Activated T-cell treated with anti-CD3 and anti-CD28 coated beads for 4 hours (primary cell): Measurements from ENCODE around the gene AUP1.
A peak's percentile ranks its signal among the peaks of the same experiment; 100 is the strongest.

Experiments
- DNase-seq: peaks from one replicate; pipeline ENCODE4 v3.0.0-alpha.2; 2020

Gene AUP1

DNA sequence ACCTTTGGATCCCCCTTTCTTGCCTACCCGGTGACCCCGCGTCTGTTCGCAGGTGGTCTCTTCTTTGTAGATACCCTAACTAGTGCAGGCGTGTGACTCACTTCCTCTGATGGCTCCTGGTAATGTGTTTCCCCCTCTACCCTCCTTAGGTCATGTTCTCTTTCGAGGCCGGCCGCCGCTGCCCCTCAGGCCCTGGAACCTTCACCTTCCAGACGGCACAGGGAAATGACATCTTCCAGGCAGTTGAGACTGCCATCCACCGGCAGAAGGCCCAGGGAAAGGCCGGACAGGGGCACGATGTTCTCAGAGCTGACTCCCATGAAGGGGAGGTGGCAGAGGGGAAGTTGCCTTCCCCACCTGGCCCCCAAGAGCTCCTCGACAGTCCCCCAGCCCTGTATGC, 26.7 kb upstream of the AUP1 start:
- no peak for DNase-seq

DNA sequence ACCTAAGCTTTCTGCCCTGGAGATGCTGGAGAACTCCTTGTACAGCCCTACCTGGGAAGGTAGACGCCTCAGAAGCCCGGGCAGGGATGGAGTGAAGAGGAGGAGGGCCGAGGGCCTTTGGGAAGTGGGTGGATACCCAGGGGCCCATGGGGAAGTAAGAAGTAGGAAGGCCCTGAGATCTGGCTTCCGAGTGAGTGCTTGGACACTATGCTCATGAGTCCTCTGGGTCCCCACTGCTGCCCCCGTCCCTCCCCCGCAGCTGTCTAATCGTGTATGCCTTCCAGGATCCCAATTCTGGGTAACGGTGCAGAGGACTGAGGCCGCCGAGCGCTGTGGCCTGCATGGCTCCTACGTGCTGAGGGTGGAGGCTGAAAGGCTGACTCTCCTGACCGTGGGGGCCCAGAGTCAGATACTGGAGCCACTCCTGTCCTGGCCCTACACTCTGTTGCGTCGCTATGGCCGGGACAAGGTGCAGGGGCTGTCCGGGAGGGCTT, 26.2 kb upstream of the AUP1 start:
- DNase-seq: no peak

DNA sequence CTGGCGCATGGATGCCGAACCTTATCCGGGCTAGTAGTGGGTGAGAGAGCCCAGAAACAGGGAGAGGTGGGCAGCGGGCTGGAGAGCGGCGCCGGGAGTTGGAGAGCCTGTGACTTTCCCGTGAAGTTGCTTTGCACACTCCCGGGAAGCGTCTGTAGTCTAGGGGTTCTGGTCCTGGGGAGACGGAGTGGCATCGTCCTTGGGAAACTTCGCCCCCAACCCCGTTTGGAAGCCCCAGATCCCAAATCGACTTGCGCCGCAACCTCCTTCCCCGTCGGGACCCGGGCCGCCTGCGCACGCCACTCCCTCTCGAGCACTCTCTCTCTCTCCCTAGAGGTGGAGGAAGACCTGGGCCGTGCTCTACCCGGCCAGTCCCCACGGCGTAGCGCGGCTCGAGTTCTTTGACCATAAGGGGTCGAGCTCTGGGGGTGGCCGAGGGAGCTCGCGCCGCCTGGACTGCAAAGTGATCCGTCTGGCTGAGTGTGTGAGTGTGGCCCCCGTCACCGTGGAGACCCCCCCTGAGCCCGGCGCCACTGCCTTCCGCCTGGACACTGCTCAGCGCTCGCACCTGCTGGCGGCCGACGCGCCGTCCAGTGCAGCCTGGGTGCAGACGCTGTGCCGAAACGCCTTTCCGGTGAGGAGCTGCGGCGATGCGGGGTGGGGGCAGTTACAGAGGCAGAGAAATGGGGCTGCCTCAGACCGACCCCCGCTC, 25.5 kb upstream of the AUP1 start:
- DNase-seq: peak; percentile 34

DNA sequence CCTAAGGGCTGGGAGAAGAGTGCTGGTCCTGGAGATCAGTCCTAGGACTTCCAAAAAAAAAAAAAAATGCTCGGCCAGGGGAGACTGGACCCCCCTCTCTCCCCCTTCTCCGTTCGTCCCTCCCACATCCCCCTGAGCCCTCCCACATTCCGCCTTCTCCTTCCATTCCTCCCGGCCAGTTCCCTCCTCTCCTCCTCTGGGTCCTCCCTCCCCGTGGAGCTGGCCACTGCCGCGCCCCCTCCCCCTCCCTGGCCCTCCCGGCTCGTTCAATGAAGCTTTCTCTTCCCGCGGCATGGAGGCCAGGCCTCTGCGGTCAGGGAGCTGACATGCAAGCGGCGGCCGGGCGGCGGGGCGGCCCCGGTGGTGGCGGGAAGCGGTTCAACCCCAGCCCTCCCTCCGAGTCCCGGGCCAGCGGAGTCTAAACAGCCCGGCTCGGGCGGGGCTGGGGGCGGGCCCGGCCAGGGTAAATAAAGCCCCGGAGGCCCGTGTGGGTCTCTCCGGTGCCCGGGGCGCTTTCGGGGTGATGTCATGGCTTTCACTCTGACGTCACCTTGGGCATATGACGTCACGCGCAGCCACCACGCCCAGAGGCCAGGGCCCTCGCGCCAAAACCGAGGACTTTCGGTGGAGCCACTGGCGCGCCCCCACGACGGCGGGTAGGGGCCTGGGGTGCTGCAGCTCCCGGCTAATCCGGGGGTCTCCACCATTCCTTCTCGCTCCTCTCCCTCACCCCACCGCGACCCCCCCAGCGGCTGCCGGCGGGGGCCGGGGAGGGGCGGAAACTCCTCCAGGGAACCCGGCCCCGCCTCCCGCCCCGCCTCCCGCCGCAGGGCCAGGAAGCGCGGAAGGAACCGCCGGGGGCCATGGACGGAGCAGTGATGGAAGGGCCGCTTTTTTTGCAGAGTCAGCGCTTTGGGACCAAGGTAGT, 24.6 kb upstream of the AUP1 start, which contains the start of the genes DOK1 and LOXL3:
TSS of gene DOK1 (plus strand) at position 829 of the 928 bp plus-strand sequence. CDS start at position 864, 35 bp downstream.
TSS of gene LOXL3 (minus strand) at position 51 of the 928 bp plus-strand sequence. CDS start 1,308 bp downstream, outside the sequence.
- peak; percentile 80 for DNase-seq

DNA sequence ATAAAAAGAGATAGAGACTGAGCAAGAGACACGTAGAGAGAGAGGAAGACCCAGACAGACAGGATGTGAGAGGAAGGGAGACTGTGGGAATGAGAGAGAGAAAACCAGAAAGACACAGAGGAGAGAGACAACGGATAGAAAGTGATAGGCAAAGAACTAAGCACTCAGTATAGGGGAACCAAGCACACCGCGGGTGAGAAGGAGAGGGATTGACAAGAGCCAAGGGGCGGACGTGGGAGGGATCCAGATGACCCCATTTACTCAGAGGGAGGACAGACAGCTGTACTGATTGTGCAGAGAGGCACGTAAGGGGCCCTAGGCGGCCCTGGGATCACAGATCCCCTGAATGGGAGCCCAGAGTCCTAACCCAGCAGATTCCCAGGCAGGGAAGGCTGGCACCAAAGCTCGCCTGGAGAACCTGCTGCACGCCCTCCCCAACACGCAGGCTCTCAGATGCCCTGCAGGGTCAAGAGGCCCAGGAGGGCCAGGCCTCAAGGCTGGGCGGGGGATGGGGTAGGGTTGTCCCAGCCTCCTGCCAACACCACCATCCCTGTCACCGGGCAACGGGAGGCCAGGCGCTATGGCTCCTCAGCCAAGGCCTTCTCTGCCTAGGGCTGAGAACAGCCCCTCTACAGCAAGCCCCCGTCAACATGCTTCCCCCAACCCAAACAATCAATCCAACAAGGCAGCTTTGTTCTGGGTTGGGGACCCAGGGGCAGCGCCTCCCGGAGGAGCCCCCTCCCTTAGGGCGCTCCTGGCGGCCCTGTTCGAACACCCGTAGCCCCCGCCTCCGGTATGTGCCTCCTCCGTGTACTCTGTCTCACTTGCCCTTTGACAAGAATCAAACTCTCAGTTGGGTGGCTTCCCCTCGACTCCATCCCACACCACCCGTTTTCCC, 23.7 kb upstream of the AUP1 start:
- DNase-seq: no peak

DNA sequence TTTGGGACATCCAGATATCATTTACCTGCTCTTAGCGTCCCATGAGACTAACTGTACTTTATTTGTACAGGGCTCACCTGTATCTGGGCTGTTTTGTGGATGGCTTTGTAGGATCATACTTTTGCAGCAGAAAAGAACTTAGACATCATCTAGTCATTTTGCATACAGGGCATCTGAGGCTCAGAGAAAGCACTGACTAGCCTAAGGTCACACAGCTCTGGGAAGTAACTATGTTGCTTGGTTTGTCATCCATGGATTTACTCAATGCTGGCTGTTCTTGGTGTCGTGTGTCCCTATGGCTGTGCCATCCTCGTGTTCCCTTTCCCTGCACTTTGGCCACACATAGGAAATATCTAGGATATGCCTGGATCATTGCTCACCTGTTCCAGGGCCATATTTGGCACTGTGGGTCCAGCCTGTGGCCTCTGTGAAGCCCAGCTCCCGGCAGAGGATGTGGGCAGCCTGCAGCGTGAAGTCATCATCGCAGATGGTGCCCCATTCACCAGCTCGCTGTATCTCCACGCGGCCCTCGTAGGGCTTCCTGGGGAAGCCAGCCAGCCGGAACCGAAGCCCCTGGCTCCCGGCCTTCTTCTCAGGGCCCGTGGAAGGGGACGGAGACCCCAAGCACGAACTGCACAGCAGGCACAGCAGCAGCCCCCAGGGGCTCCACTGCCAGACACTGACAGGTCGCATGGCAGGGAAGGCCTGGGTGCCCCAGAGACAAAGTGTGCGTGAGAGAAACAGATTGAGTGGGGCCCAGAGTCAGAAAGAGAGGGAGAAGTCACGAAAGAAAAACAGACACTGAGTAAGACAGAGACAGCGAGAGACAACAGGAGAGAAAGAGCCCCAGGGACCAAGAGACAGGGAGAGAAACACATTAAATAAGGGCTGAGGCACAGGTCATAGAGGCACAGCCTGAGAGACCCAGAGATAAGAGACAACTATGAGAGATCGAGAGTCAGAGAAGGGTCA, 22.7 kb upstream of the AUP1 start:
- no peak for DNase-seq

DNA sequence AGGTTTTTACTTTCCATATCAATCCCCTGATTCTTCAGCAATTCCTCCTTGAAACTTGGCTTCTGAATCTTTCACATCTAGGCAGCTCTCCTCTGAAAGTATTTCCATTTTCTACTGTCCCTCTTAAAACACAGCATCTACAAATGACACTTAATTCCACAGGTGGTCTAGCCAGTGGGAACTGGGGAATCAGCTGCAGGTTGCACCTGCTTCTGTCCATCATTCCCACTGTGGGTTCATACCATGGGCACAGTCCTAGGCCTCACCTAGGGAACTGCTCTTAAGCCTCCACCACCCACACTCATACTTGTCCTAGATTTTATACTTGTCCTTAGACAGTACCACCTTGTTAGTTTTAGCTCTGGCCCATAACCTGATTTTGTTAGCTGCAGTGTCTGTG, 22.0 kb upstream of the AUP1 start:
- DNase-seq: no peak

DNA sequence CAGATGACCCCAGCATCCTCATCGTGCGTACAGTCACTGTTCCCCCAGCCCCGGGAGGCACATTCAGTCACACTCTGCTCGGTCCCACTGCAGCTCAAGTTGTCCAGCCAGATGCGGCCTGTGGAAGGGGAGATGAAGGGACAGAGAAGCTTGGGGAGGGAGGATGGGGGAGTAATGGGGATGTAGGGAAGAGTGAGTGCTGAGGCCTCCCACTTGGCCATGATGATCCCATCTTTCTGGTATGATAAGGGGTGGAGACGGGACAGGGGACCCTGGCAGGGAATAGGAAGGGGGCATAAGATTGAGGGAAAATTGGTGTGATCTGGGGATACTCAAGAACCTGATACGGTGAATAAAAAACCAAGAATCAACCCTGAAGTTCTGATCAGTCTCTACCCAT, 20.7 kb upstream of the AUP1 start:
- no peak for DNase-seq

DNA sequence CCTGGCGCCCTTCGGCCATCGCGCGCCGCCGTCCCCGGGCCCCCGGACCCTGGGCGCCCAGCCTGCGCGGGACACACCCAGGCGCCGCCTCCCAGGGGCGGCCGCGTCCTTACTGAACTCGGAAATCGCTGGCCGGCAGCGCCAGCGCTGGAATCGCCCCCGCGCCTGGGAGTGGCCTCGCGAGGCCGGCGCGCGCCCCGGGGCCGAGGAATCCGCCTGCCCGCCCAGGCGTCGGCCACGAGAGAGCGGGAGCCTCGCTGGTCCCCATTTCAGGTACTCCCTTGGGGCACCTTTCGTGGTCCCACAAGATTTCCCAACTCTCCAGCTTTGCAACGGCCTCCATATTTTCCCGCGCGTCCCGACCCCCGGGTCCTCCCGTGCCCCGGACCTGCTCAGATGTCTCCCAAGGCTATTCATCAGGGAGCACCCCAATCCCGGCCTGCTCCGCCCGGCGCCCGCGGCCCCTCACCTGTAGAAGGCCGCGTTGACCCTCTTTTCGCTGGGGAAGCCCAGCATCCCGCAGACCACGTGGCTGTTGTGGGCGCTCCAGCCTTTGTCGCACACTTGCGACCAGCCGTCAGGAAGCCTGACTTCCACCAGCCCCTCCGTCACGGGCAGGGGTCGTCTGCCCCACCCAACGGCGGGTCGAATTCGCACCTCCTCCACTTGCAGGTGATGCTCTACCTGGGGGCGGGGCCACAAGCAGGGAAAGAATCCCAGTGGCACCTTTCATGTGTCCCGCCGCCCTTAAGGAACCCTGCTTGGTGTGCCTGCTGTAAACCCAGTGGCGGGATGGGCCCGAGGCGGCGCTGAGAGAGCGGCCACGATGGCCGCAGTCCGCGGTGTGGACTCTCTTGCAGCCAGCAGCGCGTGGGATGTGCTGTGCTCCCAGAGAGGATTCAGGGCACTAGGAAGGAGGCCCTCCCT, 19.7 kb upstream of the AUP1 start:
- no peak for DNase-seq

DNA sequence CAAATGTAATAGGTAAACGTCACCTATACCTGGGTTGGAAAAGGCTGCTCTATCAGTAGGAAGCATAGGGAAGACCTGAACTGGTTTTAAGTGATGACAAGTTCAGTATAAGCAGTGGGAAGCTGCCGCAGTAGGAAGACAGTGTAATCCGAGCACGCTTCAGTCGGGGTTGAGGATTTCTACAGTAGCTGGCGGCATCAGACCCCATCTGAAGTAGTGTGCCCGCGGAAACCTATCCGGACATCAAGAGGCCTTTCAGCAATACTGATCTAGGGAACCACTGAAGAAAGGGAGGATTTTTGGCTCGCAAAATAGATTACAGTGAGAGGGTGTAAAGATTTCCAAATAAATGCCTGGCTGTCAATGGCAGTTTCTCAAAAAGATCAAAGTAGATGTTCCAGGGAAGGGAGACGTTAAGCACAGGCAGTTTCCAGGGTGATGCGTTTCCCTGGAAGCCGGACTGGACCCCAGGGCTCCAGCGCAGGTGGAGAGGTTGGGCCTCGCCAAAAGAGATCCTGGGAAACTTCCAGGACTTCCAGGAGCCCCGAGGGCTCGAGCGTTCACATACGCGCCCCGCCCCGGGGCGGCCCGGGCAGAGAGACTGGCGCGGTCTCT, 18.9 kb upstream of the AUP1 start:
- no peak for DNase-seq

DNA sequence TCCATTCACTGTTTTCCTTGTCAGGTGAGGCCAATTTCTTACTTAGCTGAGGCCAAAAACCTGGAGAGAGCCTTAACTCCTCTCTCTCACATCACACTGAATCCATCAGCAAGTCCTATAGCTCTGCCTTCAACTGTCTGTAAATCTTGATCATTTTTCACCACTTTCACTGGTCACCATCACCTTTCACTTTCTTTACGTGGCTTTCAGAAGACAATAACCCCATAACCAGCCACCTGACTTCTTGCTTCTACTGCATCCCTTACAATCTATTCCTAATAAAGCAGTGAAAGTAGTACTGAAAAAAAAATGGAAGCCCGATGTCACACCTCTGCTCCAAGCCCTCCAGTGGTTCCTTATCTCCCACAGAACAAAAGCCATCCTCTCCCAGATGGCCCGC, 16.5 kb upstream of the AUP1 start:
- no peak for DNase-seq

DNA sequence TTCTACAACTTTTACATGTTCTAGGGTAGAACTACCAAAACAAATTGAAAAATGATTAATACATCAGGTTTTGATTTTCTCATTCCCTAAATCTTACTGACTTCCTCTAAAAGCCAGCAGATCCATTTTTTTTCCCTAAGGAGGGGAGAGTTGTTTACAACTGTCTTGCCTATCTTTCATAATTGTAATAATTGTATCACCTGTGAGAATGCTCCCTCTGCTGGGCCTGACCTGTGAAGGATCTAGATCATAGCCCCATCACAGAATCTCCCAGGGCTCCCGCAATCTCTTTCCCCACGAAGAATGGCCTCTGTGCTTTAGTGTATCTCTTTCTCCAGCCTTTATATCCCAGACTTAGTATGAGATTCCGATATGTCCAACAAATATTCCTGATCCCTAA, 15.1 kb upstream of the AUP1 start:
- no peak for DNase-seq

DNA sequence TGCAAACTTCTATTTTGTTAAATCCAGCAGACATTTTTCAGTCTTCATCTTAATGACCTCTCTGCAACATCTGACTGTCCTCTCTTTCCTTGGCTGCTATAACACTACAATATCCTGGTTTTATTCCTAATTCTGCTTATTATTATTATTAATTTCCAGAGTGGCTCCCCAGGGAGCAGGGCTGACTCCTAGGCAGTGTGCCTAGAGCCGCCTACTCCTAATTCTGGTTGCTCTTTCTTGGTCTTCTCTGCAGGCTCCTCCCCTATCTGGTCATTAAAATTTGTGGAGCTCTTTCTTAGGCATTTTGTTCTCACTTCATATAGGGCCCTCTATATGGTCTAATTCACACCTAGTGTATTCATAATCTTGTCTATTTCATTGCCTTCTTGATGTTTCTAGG, 13.5 kb upstream of the AUP1 start:
- no peak for DNase-seq

DNA sequence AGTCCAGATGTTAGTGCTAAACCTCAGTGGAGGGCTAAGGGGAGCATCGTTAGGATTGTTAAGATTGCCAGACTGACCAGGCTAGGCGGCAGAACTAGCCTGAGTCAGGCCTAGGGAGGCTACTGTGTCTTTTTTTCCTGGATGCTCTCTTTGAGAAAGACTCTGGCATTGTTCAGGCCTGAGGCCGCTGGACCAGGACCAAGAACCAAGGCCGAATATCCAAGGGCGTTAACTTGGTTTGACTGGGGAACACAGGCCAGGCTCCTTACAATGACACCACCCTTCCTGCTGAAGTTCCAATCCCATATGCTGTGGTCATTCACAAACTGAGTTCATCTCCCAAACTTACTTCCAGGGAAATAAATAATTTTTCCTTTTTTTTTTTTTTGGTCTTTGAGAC, 10.8 kb upstream of the AUP1 start:
- no peak for DNase-seq

DNA sequence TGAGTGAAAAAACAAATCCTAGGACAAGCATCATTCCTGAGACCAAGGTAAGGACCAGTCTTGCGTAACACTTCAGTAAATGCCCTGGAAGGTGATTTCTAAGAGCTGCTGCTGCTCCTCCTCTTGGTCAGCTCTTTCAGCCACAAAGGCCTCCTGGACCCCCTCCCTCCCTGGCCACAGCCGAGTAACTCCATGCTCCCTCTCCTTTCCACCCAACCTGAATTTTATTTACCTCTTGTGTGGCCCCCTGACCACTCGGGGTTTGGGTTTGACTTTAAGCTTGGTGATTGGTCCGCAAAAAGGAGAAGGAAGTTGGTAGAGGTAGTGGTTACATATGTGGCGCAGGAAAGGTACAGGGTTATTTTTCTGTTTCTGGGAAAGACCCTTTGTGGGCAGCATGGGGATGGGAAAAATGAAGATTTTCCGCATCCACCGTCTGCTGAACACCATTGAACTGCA, 9.4 kb upstream of the AUP1 start:
- DNase-seq: no peak

DNA sequence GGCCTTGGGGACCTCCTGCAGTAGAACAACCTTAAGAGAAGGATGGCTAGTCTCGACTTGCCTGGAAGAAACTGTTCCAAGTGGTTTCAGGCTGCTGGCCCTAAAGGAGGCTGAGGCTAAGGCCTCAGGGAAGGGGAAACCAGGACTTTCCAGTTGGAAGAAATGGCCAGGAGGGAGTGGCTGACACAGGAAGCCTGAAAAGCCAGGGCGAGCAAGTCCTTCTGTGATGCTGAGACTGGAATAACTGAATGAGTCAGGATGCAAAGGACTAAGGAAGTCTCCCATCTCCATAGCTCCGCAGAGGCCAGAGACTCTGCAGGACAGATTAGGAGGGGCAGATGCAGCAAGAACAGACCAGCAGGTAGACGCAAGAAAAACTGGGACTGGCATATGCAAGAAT, 7.6 kb upstream of the AUP1 start:
- no peak for DNase-seq

DNA sequence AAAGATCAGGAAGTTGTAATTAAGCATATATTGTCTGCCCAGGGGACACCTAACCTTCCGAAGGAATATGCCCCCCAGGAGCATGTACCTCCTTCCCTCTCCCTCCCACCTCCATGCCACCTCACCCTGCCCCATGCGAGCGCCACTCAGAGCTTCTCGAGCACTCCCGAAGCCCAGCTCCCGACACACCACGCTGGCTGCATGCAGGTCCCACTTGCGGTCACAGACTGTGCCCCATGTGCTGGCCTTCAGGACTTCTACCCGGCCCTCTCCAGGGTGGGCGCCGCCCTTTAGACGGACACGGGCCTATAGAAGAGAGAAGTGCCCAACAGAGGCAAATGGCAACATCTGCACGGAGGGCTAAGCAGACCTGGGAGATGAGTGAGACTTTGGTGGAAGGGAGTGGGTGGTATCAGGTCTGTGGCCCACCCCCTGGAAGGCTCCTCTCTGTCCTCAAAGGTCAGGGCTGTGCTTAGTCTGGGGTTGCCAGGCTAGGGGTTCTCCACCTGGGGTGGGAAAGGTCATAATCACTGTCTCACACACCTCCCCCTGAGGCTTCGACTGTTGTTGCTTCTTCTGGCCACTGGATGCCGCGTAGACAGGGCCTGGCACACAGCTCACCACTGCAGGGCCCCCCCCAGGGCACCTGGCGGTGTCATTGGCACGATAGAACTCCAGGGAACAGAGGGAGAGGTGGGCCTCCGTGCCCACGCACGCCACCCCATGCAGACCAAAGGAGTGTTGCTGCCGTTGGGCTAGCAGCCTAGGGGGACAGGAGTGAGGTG, 6.9 kb upstream of the AUP1 start:
- no peak for DNase-seq

DNA sequence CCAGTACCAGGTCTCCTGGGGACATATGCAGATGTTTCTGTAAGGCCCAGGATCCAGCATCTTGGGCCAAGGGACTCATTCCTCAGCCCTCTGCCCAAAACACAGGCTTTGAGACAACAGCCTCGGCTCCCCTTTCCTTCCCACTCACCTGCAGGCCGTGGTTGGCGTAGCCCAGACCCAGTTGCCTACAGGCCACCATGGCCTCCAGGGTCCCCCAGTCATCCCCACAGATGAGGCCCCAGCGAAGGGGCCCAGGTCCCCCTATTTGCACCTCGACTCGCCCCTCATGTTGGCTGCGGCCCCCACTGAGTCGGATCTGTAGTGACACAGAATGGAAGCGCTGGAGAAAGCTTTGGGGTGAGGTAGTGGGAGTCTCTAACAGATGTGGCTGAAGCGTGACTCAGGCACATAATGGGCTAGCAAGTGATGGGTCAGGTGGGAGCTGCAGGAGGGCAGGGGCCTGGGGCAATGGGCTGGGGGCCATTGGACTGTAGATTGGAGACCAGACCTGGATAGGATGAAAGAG, 6.0 kb upstream of the AUP1 start:
- DNase-seq: no peak

DNA sequence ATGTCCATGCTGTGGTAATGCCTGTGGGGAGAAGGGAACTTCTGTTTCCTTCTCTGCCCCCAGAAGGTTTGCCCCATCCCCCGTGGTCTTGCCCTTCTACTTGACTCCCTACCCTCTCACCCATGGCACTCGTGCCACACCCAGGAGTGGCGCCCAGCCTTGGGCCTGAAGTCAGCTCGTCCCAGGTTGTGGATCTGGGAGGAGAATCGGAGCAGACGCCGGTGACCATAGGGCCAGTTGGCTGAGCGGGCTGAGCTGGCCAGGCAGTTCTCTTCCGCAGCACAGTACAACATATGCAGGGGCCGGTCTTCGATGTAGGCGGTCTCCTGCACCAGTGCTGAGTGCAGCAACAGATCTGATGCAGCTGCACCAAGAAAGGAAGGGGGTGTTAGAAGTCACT, 4.9 kb upstream of the AUP1 start:
- no peak for DNase-seq
